Heart left ventricle (tissue), 16 donors: ENCODE data around the gene ADI1. TPM values are rescaled to one million over a fixed set of nuclear protein-coding genes. Genes with fewer than 3 reads are reported as not detected.

Source experiments
- ATAC-seq, 4 donors: fragments of 200-7000 bp; cut with Tn5 transposase; one replicate each; pipeline ENCODE4 v1.9.1; 2020 to 2022; ENCODE audit warnings: moderate library complexity in 4 of 4, mild to moderate bottlenecking in 3 of 4, moderate number of reproducible peaks in 1 of 4
- DNase-seq, 5 donors: peaks; one replicate each; pipeline ENCODE4 v3.0.0-alpha.2; 2020
- H3K27ac ChIP-seq, 12 donors: fragments of 200-600 bp; sonication (generic) in 4 of 12; one replicate each; pipeline versions ENCODE4 v1.5.0 to v1.8.0; 2016 to 2022; ENCODE audit warnings: mild to moderate bottlenecking in 2 of 12
- H3K27me3 ChIP-seq, 9 donors: fragments of 200-600 bp; sonication (generic) in 2 of 9; one replicate each; pipeline versions ENCODE4 v1.5.1 to v1.8.0; 2016 to 2022; ENCODE audit warnings: mild to moderate bottlenecking in 3 of 9
- H3K36me3 ChIP-seq, 9 donors: fragments of 200-600 bp; sonication (generic) in 2 of 9; one replicate each; pipeline versions ENCODE4 v1.5.0 to v1.8.0; 2018 to 2022; ENCODE audit warnings: mild to moderate bottlenecking in 2 of 9
- H3K4me1 ChIP-seq, 12 donors: fragments of 200-600 bp; sonication (generic) in 4 of 12; one replicate each; pipeline versions ENCODE4 v1.5.0 to v1.8.0; 2016 to 2022; ENCODE audit warnings: mild to moderate bottlenecking in 3 of 12
- H3K4me3 ChIP-seq, 12 donors: fragments of 200-600 bp; sonication (generic) in 4 of 12; one replicate each; pipeline versions ENCODE4 v1.5.0 to v1.8.0; 2017 to 2022; ENCODE audit warnings: mild to moderate bottlenecking in 9 of 12, moderate library complexity in 4 of 12
- H3K9me3 ChIP-seq, 12 donors: fragments of 200-600 bp; sonication (generic) in 4 of 12; one replicate each; pipeline versions ENCODE4 v1.5.0 to v1.8.0; 2016 to 2022; ENCODE audit warnings: mild to moderate bottlenecking in 1 of 12
- POLR2A ChIP-seq, 2 donors: fragments of 450-650 bp; IDR thresholded peaks; one replicate each; pipeline ENCODE4 v1.6.1; 2017; ENCODE audit warnings: antibody characterized with exemption in 2 of 2, mild to moderate bottlenecking in 2 of 2, moderate library complexity in 2 of 2
- WGBS, 4 donors: extraction: QIAGEN DNeasy Blood & Tissue Kit in 2 of 4; methylation state at CpG; one replicate each; pipeline versions ENCODE4 v1.1.5 to v1.1.7; 2013 to 2018; 5-methylcytosine and 5-hydroxymethylcytosine counted together
- intact Hi-C, 10 donors: fragments of 100-400 bp; cut with DNase I; formaldehyde crosslinking; loops; one replicate each; pipeline versions ENCODE4 v1.11.1 to v1.14.2; 2022
- polyA plus RNA-seq, 2 donors: library from polyadenylated mRNA; stranded (reverse); fragments of 200-250 nt; gene quantifications; one replicate each; pipeline ENCODE4 v1.2.3, GENCODE V29; 2013
- total RNA-seq, 9 donors: library from RNA; depleted of rRNA in 2 of 9; stranded (reverse); fragments of >200 nt in 2 of 9; fragmentation: NEBNext Ultra II Directional in 3 of 9; extraction: Animal tissue kit (Norgen Biotek cat#: 25700) in 3 of 9; gene quantifications; one replicate each; pipeline versions ENCODE4 v1.1.0 to v1.2.4, GENCODE V29; 2016 to 2023
- TF ChIP-seq, protein P1 (sequence below), 12 donors: fragments of 200-600 bp; sonication (generic) in 4 of 12; IDR thresholded peaks; one replicate each; pipeline versions ENCODE4 v1.5.0 to v1.8.0; 2018 to 2022; ENCODE audit warnings: antibody characterized with exemption in 12 of 12, mild to moderate bottlenecking in 5 of 12
- donor health status: ischemic (EF 13 %, LVEDD 7.1; RV severe dilation, severe dysfunction).
- donor health status: healthy with polysubstance abuse.
- donor health status: DM: no; HTN: yes; CAD: no.
- donor health status: DM: no; HTN: no; CAD: no.
- donor health status: ischemic (EF 25% LVEDD 6.9; RV normal size, moderate dysfunction).
- donor health status: ischemic (EF 25% LVEDD 5.7; RV mildly dilated, moderate dysfunction).
- donor health status: healthy.
- donor health status: DM: yes; HTN: yes; CAD: no.
- donor health status: ischemic (EF 35%, LVEDD 5.7; RV mildly dilated, moderate dysfunction).
- donor health status: nonischemic (EF 11% LVEDD 7.7; RV severe dilation, severe dysfunction).
- donor health status: DM: yes; HTN: yes; CAD: no.
- donor health status: PGD.
- donor health status: ischemic (EF 29% LVEDD 5.4; RV normal size, mild dysfunction).
- donor health status: nonischemic (EF 23%, LVEDD 6.1; RV moderate dilation, normal function).

Gene ADI1
- total and polyA plus RNA-seq, 11 donors: 69.2 to 200 (median 166) TPM

DNA sequence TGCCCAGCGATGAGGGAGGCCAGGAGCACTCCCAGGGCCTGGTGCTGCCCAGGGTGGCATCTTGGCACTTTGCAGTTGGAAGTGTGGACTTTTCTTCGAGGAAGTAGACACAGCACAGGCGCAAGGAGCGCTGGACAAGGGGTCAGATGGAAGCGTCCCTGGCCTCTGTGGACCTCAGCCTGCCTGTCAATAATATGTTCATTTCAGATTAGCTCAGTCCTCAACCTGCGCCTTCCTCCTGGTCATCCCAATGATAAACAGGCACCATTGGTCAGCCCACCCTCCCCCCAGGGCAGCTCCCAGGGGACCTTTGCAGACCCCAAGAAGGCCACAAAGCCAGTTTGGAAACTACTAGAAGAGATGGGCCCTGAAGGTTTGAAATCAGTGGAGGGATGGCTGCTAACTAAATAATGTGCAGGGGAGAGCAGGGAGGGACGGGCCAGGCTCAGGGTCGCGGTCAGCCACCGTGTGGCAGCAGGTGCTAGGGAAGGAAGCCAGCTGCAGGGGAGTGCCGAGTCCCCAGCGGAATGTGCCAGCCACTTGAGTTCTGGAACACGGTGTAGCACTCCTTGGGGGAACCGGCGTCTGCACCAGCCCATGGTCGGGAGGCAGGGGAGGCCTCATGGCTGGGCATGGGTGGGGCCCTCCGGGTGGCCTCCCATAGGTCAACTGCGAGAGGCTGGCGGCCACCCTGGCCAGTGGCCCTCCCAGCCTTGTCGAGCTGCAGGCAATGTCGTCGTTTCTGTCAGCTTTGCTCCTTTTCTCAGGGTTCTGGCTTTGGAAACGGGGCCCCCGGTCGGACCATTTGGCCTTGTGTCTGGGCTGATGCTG lies 59.9 kb downstream of the ADI1 start:
- intact Hi-C loops: loop anchor here in 8 of 10 donors (2.0 to 10.0 kb wide), 5 partner anchors 37 to 193 kb away; partner anchors contain the start of genes TRAPPC12 (in 4 of the 8) and EIPR1 (in 3 of the 8)
- H3K36me3 ChIP-seq: peaks cover 0 to 59% (median 23%) of the 10 kb centered on the region in 9 donors
- DNase-seq: peak; percentile 64 to 92 (median 82)
- H3K27me3 ChIP-seq: no peaks in the 10 kb centered on the region
- no peaks in the 10 kb centered on the region for H3K9me3 ChIP-seq
- ATAC-seq: peak; percentile 90 to 95 (median 92)
- peak overlapping the region in 2 of 12 donors; percentile 18 to 20 for H3K4me3 ChIP-seq
- WGBS, 4 donors: 49 to 68% (median 54%) methylated on average over 15 to 25 of the region's 25 CpGs
- TF ChIP-seq, protein P1, sequence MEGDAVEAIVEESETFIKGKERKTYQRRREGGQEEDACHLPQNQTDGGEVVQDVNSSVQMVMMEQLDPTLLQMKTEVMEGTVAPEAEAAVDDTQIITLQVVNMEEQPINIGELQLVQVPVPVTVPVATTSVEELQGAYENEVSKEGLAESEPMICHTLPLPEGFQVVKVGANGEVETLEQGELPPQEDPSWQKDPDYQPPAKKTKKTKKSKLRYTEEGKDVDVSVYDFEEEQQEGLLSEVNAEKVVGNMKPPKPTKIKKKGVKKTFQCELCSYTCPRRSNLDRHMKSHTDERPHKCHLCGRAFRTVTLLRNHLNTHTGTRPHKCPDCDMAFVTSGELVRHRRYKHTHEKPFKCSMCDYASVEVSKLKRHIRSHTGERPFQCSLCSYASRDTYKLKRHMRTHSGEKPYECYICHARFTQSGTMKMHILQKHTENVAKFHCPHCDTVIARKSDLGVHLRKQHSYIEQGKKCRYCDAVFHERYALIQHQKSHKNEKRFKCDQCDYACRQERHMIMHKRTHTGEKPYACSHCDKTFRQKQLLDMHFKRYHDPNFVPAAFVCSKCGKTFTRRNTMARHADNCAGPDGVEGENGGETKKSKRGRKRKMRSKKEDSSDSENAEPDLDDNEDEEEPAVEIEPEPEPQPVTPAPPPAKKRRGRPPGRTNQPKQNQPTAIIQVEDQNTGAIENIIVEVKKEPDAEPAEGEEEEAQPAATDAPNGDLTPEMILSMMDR (IDR thresholded peaks at IDR 0.05): peak in 5 of 12 donors; percentile 12 to 41 (median 27)
- no peak for TF ChIP-seq POLR2A (IDR thresholded peaks at IDR 0.05)
- H3K27ac ChIP-seq: peak overlapping the region; percentile 38 to 90 (median 76)
- H3K4me1 ChIP-seq: peaks cover 0 to 51% (median 36%) of the 10 kb centered on the region in 12 donors

DNA sequence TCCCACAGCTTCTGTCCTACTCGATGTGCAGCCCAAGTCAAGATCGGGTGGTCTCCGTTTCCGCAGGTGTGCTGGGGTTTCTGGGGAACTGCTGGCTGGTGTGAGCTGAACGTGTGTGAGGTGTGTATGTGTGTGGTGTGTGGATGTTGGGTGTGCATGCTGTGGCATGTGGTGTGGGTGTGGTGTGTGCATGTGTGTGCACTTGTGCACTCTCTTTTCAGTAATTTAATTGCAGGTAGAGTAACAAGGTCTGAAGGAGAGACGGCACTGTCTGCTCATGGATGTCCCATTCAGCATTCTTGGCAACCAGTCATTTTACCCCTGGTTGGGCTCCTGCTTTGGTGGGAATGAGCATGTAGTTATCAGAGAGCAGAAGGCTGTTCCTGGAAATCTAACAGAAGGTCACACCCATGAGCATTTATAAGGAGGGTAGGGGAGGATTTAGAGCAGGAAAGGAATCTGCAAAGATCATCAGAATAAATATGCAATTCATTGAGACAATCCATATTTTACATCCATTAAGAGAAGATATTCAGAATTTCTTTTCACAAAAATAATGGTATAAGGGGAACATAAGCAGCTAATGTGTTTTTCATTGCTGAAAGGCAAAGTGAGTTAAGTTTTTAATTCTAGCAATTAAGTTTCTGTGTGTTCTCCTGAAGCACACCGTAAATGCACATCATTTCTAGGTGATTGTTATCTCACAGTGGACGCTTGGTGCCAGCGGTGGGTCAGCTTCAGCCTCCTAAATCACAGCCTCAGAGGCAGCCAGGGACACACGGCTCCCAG lies 60.7 kb downstream of the ADI1 start:
- Histone ChIP-seq H3K27me3 (no peaks in the 10 kb centered on the region), H3K36me3 (peaks cover 0 to 55% (median 25%) of the 10 kb centered on the region in 9 donors), H3K4me1 (peaks cover 0 to 59% (median 39%) of the 10 kb centered on the region in 12 donors), H3K9me3 (no peaks in the 10 kb centered on the region), H3K4me3 (no peak overlapping the region), H3K27ac (peak overlapping the region; percentile 38 to 90 (median 76))
- ATAC-seq: no peak
- DNase-seq: peak in 1 of 5 donors; percentile 30
- no peak for TF ChIP-seq POLR2A (IDR thresholded peaks at IDR 0.05)
- TF ChIP-seq, protein P1 (IDR thresholded peaks at IDR 0.05): no peak
- intact Hi-C loops: loop anchor here in 1 of 10 donors (5.0 kb wide), 1 partner anchor 36 kb away; no protein-coding TSS in a partner anchor
- 59 to 79% (median 68%) methylated on average over 10 of the region's 10 CpGs for WGBS, 4 donors

- DNase-seq: peak in 1 of 5 donors; percentile 54
- no peaks in the 10 kb centered on the region for H3K27me3 ChIP-seq
- WGBS, 4 donors: 92 to 94% (median 93%) methylated on average over 29 to 30 of the region's 30 CpGs
- no peak for ATAC-seq
- H3K4me1 ChIP-seq: peaks cover 0 to 66% (median 42%) of the 10 kb centered on the region in 12 donors
- H3K4me3 ChIP-seq: no peak overlapping the region
- intact Hi-C loops: loop anchor here in 1 of 10 donors (5.0 kb wide), 1 partner anchor 35 kb away; no protein-coding TSS in a partner anchor
- no peaks in the 10 kb centered on the region for H3K9me3 ChIP-seq
- H3K27ac ChIP-seq: peak overlapping the region in 2 of 12 donors; percentile 85 to 87
- TF ChIP-seq POLR2A (IDR thresholded peaks at IDR 0.05): no peak
- TF ChIP-seq, protein P1 (IDR thresholded peaks at IDR 0.05): no peak
- H3K36me3 ChIP-seq: peaks cover 0 to 54% (median 25%) of the 10 kb centered on the region in 9 donors
These were observed 61.6 kb downstream of the ADI1 start for GRCh38 chr2:3457524-3458395.
